Breast epithelium (tissue), 3 donors: ENCODE data around the gene ANKRD36.
"Not testable (repeated sequence)": the region's sequence is repeated elsewhere in the genome, so short reads cannot be mapped to it uniquely, and the experiment has no call there.

ENCODE experiments used
- POLR2A ChIP-seq: fragments of 450-650 bp; IDR thresholded peaks from one replicate; pipeline ENCODE4 v1.6.1; 2016; ENCODE audit warnings: antibody characterized with exemption, mild to moderate bottlenecking, moderate library complexity
- POLR2AphosphoS5 ChIP-seq, 3 donors: sonication (generic); formaldehyde crosslinking; IDR thresholded peaks; one replicate each; pipeline ENCODE4 v1.6.1; 2017; ENCODE audit warnings: antibody characterized with exemption in 3 of 3
- TF ChIP-seq, protein P1 (sequence below), 3 donors: fragments of 450-650 bp; IDR thresholded peaks; one replicate each; pipeline ENCODE4 v1.5.1; 2016 to 2017; ENCODE audit warnings: antibody characterized with exemption in 3 of 3, mild to moderate bottlenecking in 3 of 3, moderate library complexity in 3 of 3

DNA sequence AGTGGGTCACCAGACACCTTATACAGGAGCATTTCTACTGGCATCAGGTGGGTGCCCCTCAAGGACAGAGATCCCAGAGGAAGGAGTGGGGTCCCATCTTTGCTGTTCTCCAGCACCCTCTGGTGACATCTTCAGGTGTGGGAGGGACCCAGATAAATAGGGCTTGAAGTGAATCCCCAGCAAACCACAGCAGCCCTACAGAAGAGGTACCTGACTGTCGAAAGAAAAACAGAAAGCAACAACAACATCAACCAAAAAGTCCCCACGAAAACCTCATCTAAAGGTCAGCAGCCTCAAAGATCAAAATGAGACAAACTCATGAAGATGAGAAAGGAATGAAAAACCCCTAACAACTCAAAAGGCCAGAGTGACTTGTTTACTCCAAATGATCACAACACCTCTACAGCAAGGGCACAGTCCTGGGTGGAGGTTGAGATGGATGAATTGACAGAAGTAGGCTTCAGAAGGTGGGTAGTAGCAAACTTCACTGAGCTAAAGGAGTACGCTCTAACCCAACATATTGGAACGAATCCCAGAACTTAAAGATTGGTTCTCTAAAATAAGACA is 163.4 kb downstream of the ANKRD36 start:
- TF ChIP-seq, protein P1, sequence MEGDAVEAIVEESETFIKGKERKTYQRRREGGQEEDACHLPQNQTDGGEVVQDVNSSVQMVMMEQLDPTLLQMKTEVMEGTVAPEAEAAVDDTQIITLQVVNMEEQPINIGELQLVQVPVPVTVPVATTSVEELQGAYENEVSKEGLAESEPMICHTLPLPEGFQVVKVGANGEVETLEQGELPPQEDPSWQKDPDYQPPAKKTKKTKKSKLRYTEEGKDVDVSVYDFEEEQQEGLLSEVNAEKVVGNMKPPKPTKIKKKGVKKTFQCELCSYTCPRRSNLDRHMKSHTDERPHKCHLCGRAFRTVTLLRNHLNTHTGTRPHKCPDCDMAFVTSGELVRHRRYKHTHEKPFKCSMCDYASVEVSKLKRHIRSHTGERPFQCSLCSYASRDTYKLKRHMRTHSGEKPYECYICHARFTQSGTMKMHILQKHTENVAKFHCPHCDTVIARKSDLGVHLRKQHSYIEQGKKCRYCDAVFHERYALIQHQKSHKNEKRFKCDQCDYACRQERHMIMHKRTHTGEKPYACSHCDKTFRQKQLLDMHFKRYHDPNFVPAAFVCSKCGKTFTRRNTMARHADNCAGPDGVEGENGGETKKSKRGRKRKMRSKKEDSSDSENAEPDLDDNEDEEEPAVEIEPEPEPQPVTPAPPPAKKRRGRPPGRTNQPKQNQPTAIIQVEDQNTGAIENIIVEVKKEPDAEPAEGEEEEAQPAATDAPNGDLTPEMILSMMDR (IDR thresholded peaks at IDR 0.05): not testable (repeated sequence)
- TF ChIP-seq POLR2A; POLR2AphosphoS5 (IDR thresholded peaks at IDR 0.05): not testable (repeated sequence)
